ENCODE measurements around the gene CAP1.
"Not testable (repeated sequence)": the region's sequence is repeated elsewhere in the genome, so short reads cannot be mapped to it uniquely, and the experiment has no call there.

CAP1 gene

DNA sequence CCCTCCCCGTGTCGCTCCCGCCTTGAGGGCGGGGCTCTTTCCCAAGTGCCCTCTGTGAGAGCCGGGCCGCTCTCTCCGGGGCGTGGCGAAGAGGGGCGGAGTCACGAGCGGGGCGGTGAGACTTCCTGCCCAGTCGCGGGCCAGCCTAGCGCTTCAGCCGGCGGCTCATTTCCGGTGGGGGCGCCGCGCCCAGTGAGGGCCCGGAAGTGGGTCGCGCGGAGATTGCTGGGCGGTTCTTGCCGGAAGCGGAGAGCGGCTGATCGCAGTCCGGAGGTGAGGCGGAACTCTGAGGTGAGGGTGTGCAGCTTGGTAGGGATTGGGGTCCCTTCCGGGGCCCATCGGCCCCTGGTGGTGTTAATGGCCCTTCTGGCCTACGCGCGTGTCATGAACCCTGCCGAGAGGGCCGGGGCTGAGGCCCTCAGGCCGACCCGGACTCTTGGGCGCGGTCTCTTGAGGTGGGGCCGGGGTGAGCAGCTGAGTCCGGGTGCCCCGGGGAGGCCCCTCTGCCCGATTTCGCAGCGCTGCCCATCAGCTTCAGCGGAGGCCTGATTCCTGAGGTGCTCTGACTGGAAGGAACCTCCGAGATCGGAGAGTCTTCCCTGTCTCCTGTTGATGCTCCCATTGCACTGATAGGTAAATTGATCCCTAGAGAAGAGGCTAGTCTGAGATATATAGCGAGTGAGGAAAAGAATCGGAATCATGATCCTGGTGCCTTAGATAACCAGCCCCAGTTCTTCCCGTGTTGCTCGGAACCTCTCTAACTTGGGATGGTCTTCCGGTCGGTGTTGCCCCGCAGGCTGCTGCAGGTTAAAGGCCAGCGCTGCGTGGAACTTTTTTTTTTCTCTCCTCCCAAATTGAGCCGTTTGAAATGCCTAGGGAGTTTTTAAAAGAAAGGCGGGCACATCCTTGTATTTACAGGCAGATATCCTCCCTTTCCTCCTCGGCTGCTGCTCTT, at the start of gene CAP1:
CAP1 (plus strand) TSS at position 219 of the 955 bp plus-strand sequence. CDS start 18,618 bp downstream, outside the sequence.
- DNase-seq, result peak; percentile 63 to 99 (median 97)

GRCh38 chr1:39992234-39992633, 48.3 kb upstream of the CAP1 start:
- DNase-seq, result no peak

- DNase-seq, result no peak
These were observed 47.6 kb upstream of the CAP1 start for GRCh38 chr1:39992888-39993287.

- DNase-seq, result no peak
These were observed 44.5 kb upstream of the CAP1 start for GRCh38 chr1:39995973-39996393.

DNA sequence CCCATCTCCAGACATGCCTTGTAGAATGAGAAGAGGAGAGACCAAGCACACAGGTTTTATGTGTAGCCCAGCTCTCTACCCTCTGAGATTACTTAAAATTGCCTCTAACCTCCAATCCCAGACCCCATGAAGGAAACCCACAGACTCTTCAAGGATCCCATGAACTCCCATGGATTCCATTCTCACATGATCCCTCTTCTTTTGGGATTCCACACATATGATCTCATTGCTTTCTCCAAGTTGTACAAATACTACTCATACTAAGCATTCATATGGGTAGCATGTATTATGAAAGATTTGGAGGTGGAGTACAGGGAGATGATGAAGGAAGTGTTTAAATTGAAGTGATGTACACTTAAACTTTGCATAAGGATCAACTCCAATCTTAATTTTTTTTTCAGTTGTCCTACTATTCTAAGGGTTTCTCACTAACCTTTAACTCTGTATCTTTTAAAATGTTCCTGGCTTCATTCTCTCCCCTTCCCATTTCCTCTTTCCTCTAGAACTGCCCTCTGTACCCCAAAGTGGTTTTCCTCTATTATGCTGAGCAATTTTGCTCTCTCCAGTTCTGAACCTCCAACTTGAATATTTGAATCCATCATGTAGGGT, 44.0 kb upstream of the CAP1 start:
- no peak for DNase-seq

DNA sequence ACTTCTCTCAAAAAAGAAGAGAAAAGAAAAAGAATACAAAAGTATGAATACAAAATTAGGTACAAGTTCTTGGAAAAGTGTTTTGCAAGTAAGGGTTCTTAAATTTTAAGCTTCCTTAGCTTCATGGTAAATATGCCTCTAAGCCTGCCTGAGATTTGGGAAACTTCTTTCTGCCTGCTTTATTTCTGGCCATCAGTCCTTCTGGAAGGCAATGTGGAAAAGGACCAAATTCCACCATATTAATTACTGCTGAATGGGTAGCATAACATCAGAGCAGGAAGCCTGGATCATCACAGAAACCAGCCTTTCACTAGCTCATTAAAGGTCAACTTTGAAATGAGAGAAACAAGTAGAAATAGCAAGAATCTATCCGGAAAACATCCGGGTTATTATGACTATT, 39.1 kb upstream of the CAP1 start:
- no peak for DNase-seq

DNA sequence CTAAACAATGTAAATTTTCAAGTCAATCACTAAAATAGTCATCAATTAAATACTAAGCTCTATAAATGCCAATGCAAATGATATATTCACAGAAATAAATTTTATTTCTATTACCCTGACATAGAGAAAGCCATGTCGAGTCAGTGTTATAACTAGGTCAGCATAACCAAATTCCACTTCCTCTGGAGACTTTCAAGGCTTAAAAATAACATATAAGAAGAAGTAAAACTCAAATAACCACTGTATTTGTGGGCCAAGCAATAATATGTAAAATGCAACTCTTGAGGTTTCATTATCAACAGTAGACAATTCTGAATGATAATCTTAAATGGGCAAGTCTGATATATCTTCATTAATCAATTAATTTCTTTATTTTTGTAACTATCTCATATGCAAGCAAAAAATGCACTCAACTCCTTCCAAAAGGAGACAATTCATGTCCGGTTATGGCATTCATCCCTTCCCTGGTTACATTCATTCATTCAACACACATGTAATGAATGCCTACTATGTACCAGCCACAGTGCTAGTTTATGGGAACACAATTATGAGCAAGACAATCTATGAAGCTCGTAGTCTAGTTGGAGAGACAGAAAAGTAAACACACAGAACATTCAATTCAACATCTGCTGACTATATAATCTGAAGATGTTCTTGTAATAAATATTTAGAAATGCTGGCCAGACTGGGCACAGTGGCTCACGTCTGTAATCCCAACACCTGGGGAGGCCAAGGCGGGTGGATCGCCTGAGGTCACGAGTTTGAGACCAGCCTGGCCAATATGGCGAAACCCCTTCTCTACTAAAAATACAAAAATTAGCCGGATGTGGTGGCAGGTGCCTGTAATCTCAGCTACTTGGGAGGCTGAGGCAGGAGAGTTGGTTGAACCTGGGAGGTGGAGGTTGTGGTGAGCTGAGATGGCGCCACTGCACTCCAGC, 37.1 kb upstream of the CAP1 start:
- DNase-seq, result no peak

DNA sequence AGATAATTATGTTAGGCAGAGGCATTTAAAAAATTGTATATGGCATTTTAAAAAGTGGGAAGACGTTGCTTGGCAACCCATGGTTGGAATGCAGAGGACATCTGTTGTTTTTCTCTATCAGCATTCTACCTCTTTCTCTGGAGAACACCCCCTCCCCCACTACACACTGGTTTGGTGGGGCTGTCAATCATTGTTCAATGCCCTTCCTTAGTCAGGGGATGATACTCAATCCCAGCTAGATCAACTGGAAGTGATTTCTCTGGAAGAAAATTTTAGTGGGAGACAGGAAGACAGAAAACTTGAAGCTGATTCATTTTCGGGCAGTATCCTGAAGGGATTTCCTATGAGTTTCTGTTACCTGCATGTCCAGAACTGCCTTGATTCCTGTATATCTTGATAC, 35.7 kb upstream of the CAP1 start:
- DNase-seq, result no peak

DNA sequence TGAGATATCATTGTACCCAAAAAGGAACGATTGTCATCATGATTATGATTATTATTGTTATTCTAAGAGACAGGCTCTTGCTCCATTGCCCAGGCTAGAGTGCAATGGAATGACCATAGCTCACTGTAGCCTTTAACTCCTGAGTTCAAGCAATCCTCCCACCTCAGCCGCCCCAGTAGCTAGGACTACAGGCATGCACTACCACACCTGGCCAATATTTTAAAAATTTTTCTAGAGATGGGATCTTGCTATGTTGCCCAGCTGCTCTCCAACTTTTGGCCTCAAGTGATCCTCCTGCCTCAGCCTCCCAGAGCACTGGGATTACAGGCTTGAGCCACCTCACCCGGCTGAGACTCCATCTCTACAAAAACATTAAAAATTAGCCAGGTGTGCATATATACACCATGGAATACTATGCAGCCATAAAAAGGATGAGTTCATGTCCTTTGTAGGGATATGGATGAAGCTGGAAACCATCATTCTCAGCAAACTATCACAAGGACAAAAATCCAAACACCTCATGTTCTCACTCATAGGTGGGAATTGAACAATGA, 33.0 kb upstream of the CAP1 start:
- DNase-seq, result not testable (repeated sequence)

DNA sequence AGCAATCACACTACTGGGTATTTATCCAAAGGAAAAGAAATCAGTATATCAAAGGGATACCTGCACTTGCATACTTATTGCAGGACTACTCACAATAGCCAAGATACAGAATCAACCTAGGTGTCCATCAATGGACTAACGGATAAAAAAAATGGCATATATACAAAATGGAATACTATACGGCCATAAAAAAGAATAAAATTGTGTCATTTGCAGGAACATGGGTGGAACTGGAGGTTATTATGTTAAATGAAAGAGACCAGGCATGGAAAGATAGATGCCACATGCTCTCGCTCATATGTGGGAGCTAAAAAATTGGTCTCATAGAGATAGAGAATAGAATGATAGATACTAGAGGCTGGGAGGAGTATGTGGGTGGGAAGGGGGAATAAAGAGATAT, 29.3 kb upstream of the CAP1 start:
- DNase-seq, result no peak

- DNase-seq, result no peak
These were observed 26.2 kb upstream of the CAP1 start for GRCh38 chr1:40014253-40014706.

GRCh38 chr1:40014812-40015594, 25.5 kb upstream of the CAP1 start:
- DNase-seq, result no peak

- DNase-seq, result no peak
These were observed 22.5 kb upstream of the CAP1 start for GRCh38 chr1:40017951-40018575.

GRCh38 chr1:40020447-40021085, 20.0 kb upstream of the CAP1 start:
- no peak for DNase-seq

- DNase-seq, result no peak
These were observed 17.1 kb upstream of the CAP1 start for GRCh38 chr1:40023379-40023944.

DNA sequence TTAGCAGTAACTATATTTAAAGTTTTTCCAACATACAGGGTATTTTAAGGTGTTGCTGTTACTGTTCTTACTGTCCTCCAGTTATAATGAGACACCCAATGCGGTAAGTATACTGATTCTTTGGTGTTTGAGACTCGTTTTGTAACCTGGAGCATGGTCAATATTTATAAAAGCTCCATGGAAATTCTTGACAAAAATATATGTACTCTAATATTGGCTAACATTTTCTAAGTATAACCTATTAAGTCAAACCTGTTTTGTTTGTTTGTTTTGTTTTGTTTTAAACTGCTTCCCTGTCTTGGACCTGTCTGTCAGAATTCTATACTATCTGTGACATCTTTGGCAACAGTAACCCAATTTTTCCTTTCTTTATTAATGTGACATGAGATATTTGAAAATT, 15.9 kb upstream of the CAP1 start:
- DNase-seq, result no peak

GRCh38 chr1:40027647-40028046, 12.9 kb upstream of the CAP1 start:
- no peak for DNase-seq

DNA sequence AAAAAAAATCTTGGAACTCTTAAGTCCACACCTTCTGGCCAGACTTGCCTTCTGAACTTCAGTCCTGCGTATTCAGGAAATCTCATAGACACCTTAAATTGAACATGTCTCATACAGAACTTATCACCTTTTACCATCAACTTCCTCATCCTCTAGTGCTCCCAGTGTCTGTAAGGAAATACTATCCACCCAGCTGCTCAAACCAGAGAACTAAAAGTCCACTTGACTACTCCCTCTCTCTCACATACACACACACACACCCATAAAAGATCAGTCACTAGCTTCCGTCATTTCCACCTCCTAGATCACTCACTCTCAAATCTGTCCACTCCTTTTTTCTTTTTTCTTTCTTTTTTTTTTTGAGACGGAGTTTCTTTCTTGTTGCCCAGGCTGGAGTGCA, 10.9 kb upstream of the CAP1 start:
- no peak for DNase-seq

- DNase-seq, result no peak
These were observed 9.9 kb upstream of the CAP1 start for GRCh38 chr1:40030528-40031135.
